Fibroblast of lung (primary cell): Measurements from ENCODE around the gene WNK1.

Experiments
- CTCF ChIP-seq, 2 donors: IDR thresholded peaks in 1 of 2; conservative IDR thresholded peaks in 1 of 2; 1 replicate in 1 of 2; 2 replicates in 1 of 2; pipeline ENCODE4 v1.5.1; 2011 to 2012; ENCODE audit warnings: low read length in 2 of 2, control low read depth in 1 of 2, inconsistent platforms in 1 of 2, low read depth in 1 of 2, mild to moderate bottlenecking in 1 of 2
- EZH2 ChIP-seq: IDR thresholded peaks from 2 replicates; pipeline ENCODE4 v1.5.1; 2012; ENCODE audit warnings: low read length, control low read depth, mild to moderate bottlenecking; ENCODE audit errors: missing control alignments

GRCh38 chr12:835754-836518 is 83.6 kb downstream of the WNK1 start:
- no peak for TF ChIP-seq CTCF (conservative IDR thresholded peaks at IDR 0.05 in 1 of 2, IDR thresholded peaks at IDR 0.05 in 1 of 2; ENCODE audit: low read depth in 1 of 2, low read length in 2 of 2)
- TF ChIP-seq EZH2 = no peak
